NCI-H345 (cell line): Measurements from ENCODE around the gene EPS8L3.
"Not testable (repeated sequence)": the region's sequence is repeated elsewhere in the genome, so short reads cannot be mapped to it uniquely, and the experiment has no call there.

Experiments used
- DNase-seq: peaks from one replicate; lab custom pipeline; 2025; lab: John Stamatoyannopoulos, UW

EPS8L3 gene

DNA sequence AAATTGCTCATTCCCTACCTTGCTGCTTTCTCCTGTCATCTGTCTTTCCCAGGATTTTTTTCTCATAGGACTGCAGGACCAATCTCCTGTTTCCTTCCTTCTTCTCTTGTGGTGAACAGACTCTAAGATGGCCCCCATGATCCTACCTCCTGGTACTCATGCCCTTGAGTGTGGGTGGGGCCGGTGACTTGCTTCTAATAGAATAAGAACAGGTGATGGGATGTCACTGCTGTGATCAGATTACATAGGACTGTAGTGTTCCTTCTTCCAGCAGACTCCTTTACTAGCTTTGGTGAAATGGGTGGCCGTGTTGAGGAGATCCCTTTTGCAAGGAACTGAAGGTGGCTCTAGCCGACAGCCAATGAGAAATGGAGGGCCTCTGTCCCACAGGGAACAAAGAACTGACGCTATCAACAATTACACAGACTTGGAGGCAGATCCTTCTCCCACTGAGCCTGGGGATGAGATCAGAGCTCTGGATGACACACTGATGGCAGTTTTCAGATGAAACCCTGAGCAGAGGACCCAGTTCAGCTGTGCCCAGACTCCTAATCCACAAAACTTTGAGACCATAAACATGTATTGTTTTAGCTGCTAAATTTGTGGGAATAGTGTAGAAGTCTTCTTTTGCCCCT is 30.4 kb downstream of the EPS8L3 start:
- DNase-seq, result no peak

DNA sequence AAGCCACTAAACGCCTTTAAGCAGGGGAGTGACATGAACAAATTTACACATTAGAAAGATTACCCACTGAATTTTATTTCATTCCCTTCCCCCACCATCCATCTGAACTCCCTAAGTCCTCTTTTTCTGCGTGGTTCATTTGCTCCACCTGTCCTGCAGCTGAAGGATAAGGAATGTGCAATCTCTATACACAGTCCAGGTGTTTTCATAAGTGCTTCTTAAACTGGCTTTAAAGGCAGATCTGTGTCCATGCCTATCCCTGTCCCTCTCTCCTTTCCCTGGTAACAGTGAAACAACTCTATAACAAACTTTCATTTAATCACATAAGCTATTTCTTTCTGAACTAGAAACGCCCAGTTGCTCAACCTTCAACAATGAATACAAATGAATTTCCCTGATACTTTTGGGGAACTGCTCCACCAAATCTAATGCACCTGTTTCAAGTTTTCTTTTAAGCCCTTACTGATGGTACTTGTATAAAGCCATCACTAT is 31.3 kb downstream of the EPS8L3 start:
- DNase-seq, result no peak

- DNase-seq, result no peak
Measured at GRCh38 chr1:109730666-109731065, 33.1 kb downstream of the EPS8L3 start.

DNA sequence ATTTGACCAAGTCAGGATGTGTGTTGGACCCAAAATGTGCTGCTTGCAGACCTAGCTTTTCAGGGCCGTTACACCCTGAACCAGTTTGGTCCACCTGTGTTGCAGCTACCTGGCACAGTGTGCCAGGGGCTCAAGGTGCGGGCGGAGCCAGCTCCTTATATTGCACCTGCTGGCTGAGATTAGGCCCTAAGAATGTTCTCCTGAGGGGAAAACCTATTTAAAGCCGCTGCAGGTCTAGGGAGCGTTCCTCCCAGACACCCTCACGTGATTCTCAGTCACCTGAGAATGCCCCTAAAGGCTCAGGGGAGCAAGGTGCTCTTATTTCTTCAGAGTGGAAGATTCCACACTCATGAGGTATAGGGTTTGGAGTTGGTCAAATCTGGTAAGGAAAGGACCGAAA is 34.9 kb downstream of the EPS8L3 start:
- DNase-seq, result no peak

DNA sequence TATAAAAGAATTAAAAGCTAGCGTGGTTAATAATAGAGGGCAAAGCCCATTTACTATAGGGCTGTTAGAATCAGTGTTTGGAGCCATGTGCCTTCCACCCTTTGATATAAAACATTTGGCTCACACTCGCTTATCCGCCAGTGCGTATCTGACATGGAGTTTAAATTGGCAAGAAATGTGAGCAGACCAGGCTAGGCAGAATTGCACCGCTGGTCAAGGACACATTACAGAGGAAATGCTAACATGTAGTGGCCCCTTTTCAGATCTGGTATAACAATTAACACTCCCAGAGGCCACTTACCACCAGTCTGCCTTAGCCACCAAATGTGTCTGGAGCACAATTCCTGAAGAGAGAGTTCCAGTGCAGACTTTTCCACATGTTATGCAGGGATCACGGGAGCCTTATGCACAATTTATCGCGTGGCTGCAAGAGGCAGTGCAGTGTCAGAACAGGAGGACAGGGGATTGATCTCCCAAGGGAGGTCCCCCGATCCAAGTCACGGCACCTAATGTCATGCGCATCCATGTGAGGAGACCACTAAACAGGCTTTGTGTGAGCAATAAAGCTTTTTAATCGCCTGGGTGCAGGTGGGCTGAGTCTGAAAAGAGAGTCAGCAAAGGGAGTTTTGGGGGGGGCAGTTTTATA is 36.9 kb downstream of the EPS8L3 start:
- DNase-seq, result no peak

- no peak for DNase-seq
Measured at GRCh38 chr1:109726007-109726406, 37.7 kb downstream of the EPS8L3 start.

DNA sequence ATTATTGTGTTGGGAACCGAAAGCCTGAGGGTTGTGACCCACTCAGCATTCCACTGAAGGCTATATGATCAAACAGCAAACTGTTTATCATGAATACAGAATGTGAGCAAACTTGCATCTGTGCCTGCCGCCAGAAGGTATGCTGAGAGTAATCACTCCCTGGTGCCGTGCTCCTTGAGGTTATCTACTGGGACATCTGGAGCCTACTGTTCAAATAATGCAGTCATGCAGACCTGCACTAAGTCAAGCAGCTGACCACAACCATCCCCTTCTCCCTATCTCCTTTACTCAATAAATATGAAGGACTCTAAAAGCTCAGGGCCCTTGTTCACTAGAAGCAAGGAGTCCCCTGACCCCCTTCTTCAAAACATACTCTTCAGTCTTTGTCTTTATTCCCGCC is 38.2 kb downstream of the EPS8L3 start:
- no peak for DNase-seq

DNA sequence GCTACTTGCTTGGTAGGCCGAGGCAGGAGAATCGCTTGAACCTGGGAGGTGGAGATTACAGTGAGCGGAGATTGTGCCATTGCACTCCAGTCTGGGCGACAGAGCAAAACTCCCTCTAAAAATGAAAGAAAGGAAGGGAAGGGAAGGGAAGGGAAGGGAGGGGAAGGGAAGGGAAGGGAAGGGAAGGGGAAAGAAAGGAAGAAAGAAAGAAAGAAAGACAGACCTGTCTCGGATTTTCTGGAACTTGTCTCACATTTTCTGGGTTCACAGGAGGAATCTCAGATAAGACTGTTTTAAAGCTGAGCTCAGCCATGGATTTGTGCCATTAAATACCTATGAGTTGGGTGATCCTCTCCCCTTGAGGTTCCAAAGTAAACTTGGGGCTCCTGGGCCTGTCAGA is 38.8 kb downstream of the EPS8L3 start:
- DNase-seq, result no peak

DNA sequence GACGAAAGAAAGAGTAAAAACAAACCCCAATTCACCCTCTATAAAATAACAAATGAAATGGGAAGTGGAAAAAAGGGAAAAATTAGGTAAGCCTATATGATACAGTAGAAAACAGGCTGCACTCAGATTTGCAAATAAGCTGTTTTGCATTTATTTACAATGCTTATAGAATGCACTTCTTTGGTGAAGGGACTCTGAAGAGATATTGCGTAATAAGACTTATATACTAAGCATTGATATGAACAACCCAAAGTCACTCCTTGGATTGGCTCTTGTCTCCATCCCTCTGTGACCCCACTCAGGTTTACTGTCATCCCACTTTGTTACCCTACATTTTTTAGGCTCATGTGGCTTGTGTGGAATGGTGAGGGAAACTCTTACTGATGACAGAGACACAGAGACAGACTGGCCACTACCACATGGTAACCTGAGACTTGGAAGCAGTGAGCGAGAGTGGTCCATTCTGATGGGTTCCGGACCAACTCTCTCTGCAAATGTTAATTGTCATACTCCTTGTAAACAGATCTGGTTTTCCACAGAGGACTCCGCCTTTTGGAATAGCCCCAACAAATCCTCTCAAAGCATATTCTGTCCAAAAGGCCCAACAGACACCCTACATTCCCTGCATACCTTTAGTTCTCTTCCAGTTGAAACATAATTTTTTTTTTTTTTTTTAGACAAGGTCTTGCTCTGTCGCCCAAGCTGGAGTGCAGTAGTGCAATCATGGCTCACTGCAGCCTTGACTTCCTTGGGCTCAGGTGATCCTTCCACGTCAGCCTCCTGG is 40.6 kb downstream of the EPS8L3 start:
- no peak for DNase-seq

DNA sequence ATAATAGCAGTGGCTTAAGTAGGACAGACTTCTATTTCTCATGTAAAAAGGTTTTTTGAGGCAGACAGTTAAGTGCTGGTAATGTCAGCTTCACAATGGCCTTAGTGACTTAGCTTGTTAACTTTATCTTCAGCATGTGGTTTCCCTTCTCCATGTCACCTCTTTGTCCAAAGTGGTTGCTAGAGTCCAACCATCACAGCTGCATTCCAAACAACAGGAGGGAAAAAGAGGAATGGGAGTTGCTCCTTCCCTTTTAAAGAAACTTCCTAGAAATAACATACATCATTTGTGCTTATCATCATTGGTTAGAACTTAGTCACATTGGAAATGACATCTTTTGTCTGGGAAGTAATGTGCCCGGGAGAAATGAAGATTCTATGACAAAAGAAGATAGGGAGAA is 41.8 kb downstream of the EPS8L3 start:
- DNase-seq, result no peak

GRCh38 chr1:109721042-109721441 is 42.7 kb downstream of the EPS8L3 start:
- DNase-seq, result no peak

DNA sequence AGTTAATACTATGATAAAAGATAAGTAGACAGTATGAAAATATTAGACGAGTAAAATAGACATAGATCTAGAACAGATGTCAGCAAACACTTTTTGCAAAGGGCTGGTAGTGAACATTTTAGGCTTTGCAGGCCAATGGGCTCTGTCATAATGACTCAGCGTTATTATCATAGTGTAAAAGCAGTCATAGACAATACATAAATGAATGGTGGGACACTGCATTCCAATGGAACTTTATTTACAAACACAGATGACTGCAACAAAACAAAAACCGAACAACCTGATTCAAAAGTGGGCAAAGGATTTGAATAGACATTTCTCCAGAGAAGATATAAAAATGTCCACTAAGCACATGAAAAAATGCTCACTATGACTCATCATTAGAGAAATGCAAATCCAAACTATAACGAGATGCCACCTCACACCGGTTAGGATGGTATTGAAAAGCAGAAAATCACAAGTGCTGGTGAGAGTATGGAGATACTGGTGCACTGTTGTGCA is 44.3 kb downstream of the EPS8L3 start:
- DNase-seq, result no peak

GRCh38 chr1:109718495-109718894 is 45.2 kb downstream of the EPS8L3 start:
- DNase-seq, result no peak

GRCh38 chr1:109717729-109718128 is 46.0 kb downstream of the EPS8L3 start:
- DNase-seq, result no peak

GRCh38 chr1:109716570-109717090 is 47.1 kb downstream of the EPS8L3 start:
- no peak for DNase-seq

GRCh38 chr1:109716121-109716520 is 47.6 kb downstream of the EPS8L3 start:
- DNase-seq, result no peak

- DNase-seq, result no peak
Measured at GRCh38 chr1:109714661-109715372, 48.9 kb downstream of the EPS8L3 start.

- no peak for DNase-seq
Measured at GRCh38 chr1:109713636-109714035, 50.1 kb downstream of the EPS8L3 start.

- DNase-seq, result no peak
Measured at GRCh38 chr1:109712321-109712864, 51.3 kb downstream of the EPS8L3 start.

- DNase-seq, result not testable (repeated sequence)
Measured at GRCh38 chr1:109711593-109712320, 52.0 kb downstream of the EPS8L3 start, which contains the start of gene GSTM5. Gene GSTM5 (plus strand): TSS chr1:109712251. CDS start chr1:109712313, 62 bp downstream.

DNA sequence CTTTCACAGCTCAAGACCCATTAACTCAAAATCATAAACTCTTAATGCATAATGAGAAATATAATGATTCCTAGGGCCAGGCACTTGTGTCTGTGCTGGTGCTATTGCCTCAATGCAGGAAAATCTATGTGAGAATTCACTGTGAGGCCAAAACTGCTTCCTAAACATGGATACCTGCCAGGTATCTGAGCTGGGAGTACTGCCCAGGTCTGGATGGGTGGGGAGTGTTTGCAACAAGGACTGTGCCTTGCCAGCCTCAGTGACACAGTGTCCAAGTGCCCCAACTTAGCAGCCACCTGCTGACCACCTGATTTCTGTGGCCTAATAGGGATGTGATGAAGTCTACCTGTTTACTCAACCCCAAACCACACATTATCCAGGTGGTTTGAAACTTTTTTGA is 53.9 kb downstream of the EPS8L3 start:
- not testable (repeated sequence) for DNase-seq
